Measurements from ENCODE around the gene TEX13D. TPM values are rescaled to one million over a fixed set of nuclear protein-coding genes. Genes with fewer than 3 reads are reported as not detected.

TEX13D gene
- total and polyA plus RNA-seq, 2 of the 8 experiments (the other 6 are each of a cell fraction or from before 2014, with no cell fraction given): 0.03 to 0.07 TPM

DNA sequence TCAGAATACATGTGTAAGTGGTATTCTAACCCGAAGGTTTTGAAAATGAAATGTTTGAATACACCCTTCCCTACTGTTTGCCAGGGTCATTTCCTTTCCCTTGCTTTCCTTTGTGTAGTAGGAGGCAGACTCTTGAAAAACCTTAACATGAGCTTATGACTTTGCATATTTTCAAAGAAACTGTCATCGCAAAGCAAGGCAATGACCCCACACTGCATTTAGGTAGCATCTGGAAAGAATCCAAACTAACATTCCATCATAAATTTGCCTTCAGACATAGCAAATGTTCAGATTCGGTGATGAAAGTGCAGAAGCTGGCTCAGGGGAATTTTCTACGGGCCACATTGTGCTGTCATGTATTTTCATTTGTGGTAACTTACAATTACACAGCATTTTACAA, 46.2 kb downstream of the TEX13D start:
- ChIA-PET CTCF (ENCODE audit: partially characterized antibody) (no interaction called here), POLR2A (ENCODE audit: partially characterized antibody) (interaction anchor here (1.2 kb wide), 1 partner anchor 13 kb away, joined by 3 read pairs; no protein-coding TSS in a partner anchor)
- no peak overlapping the region for H2AK5ac ChIP-seq (ENCODE audit: low read depth, low read length)
- no peak overlapping the region for H4K5ac ChIP-seq (ENCODE audit: insufficient read length, low read depth, low read length)
- H4K20me1 ChIP-seq (replicated peaks in 1 of 2; ENCODE audit: control insufficient read depth in 1 of 2, insufficient read depth in 2 of 2, low read length in 2 of 2): no peaks in the 10 kb centered on the region
- H2BK12ac ChIP-seq (ENCODE audit: low read depth, low read length): no peak overlapping the region
- H3K14ac ChIP-seq (ENCODE audit: insufficient read length): no peak overlapping the region
- H2BK120ac ChIP-seq (replicated peaks; ENCODE audit: low read depth, low read length): no peak overlapping the region
- no peaks in the 10 kb centered on the region for H3K36me3 ChIP-seq (ENCODE audit: control insufficient read depth in 2 of 4, insufficient read depth in 4 of 4, low read length in 3 of 4)
- H3K18ac ChIP-seq (ENCODE audit: extremely low read depth, low read length): no peak overlapping the region
- no peak overlapping the region for H2AFZ ChIP-seq (ENCODE audit: low read length)
- H4K91ac ChIP-seq (replicated peaks; ENCODE audit: insufficient read length, low read length): no peak overlapping the region
- no peak overlapping the region for H3K4me3 ChIP-seq (ENCODE audit: extremely low read depth in 1 of 4, insufficient read depth in 2 of 4, low read depth in 3 of 4, low read length in 4 of 4)
- no peaks in the 10 kb centered on the region for H3K23me2 ChIP-seq (ENCODE audit: low read depth, low read length)
- H3K4me2 ChIP-seq (ENCODE audit: insufficient read depth in 1 of 2, low read depth in 2 of 2, low read length in 2 of 2): no peak overlapping the region
- H3K23ac ChIP-seq (ENCODE audit: insufficient read length): no peak overlapping the region
- WGBS, 2 experiments (ENCODE audit: extremely low coverage in 1 of 2, insufficient coverage in 1 of 2, insufficient read length in 1 of 2, insufficient replicate concordance in 2 of 2, low coverage in 1 of 2, low lambda C conversion rate in 2 of 2, missing lambda C conversion rate in 1 of 2): 79% methylated on average over 4 of the region's 4 CpGs; no CpG with 5 or more reads in 1 of the 2 experiments
- H3K56ac ChIP-seq (replicated peaks; ENCODE audit: insufficient read length, low read depth, low read length): no peak overlapping the region
- H3K27me3 ChIP-seq (replicated peaks in 1 of 4; ENCODE audit: control insufficient read depth in 3 of 4, extremely low read depth in 1 of 4, insufficient read depth in 3 of 4, low read length in 3 of 4): no peaks in the 10 kb centered on the region
- H3K4me1 ChIP-seq (replicated peaks in 1 of 4; ENCODE audit: control insufficient read depth in 3 of 4, insufficient read depth in 4 of 4, low read length in 3 of 4): no peaks in the 10 kb centered on the region
- H3K4ac ChIP-seq (replicated peaks; ENCODE audit: insufficient read length, low read depth, low read length): no peak overlapping the region
- TF ChIP-seq TEAD4 (IDR thresholded peaks at IDR 0.05; ENCODE audit: low read depth, low read length): no peak
- TF ChIP-seq CREB1 (IDR thresholded peaks at IDR 0.05): no peak
- TF ChIP-seq, protein P1, sequence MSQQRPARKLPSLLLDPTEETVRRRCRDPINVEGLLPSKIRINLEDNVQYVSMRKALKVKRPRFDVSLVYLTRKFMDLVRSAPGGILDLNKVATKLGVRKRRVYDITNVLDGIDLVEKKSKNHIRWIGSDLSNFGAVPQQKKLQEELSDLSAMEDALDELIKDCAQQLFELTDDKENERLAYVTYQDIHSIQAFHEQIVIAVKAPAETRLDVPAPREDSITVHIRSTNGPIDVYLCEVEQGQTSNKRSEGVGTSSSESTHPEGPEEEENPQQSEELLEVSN (IDR thresholded peaks at IDR 0.05): no peak
- TF ChIP-seq POLR2A (IDR thresholded peaks at IDR 0.05; ENCODE audit: control extremely low read depth in 1 of 2, low read depth in 2 of 2, low read length in 2 of 2): no peak
- TF ChIP-seq NRF1 (IDR thresholded peaks at IDR 0.05; ENCODE audit: low read depth, low read length): no peak
- no peak for TF ChIP-seq SRF (IDR thresholded peaks at IDR 0.05; ENCODE audit: low read depth, low read length)
- TF ChIP-seq SP1 (IDR thresholded peaks at IDR 0.05; ENCODE audit: low read depth, low read length): no peak
- TF ChIP-seq EGR1 (IDR thresholded peaks at IDR 0.05; ENCODE audit: borderline replicate concordance, low read depth, low read length): no peak
- TF ChIP-seq BACH1 (IDR thresholded peaks at IDR 0.05; ENCODE audit: low read length): no peak
- no peak for TF ChIP-seq SIX5 (IDR thresholded peaks at IDR 0.05; ENCODE audit: low read depth, low read length)
- no peak for TF ChIP-seq EZH2 (IDR thresholded peaks at IDR 0.05; ENCODE audit: low read depth, low read length, severe bottlenecking)
- no peak for TF ChIP-seq TAF7 (optimal IDR thresholded peaks at IDR 0.05; ENCODE audit: borderline replicate concordance, low read depth, low read length)
- no peak for TF ChIP-seq RNF2 (IDR thresholded peaks at IDR 0.05; ENCODE audit: borderline replicate concordance, low read depth, low read length, missing control alignments, poor library complexity, severe bottlenecking)
- no peak for TF ChIP-seq SP4 (IDR thresholded peaks at IDR 0.05; ENCODE audit: low read length)
- TF ChIP-seq ZNF274 (IDR thresholded peaks at IDR 0.05; ENCODE audit: borderline replicate concordance, extremely low read depth, low read length): no peak
- H3K9ac ChIP-seq (replicated peaks in 1 of 4; ENCODE audit: extremely low read depth in 1 of 4, low read depth in 3 of 4, low read length in 3 of 4): no peak overlapping the region
- FAIRE-seq (no peak), DNase-seq (ENCODE audit: low read depth in 1 of 2, low spot score in 2 of 2) (no peak)
- no peak overlapping the region for H2BK15ac ChIP-seq (ENCODE audit: low read length)
- no peak overlapping the region for H2BK5ac ChIP-seq (ENCODE audit: low read depth, low read length)
- no peak overlapping the region for H4K8ac ChIP-seq (ENCODE audit: extremely low read depth, insufficient read depth, low read length)
- no peak overlapping the region for H2BK20ac ChIP-seq (ENCODE audit: low read length)
- H3K27ac ChIP-seq (ENCODE audit: low read depth, low read length): no peak overlapping the region
- H3K79me1 ChIP-seq (ENCODE audit: low read depth, low read length): no peaks in the 10 kb centered on the region
- H3K79me2 ChIP-seq (ENCODE audit: control insufficient read depth in 1 of 2, insufficient read depth in 2 of 2, low read length in 2 of 2): no peaks in the 10 kb centered on the region
- H3K9me3 ChIP-seq (ENCODE audit: insufficient read depth in 2 of 2, low read depth in 1 of 2, low read length in 1 of 2): no peaks in the 10 kb centered on the region
